BJ (cell line): ENCODE data around the gene CHST9. TPM values are rescaled to one million over a fixed set of nuclear protein-coding genes. Genes with fewer than 3 reads are reported as not detected.

Experiments used
- CTCF ChIA-PET: fragments of 350-600 bp; formaldehyde crosslinking; extraction: SDS; loops from one replicate; lab custom pipeline; 2021; ENCODE audit warnings: antibody characterized with exemption, inconsistent platforms; lab: Yijun Ruan, JAX
- POLR2A ChIA-PET: fragments of 300-600 bp; sonication (Branson Sonifier 250); formaldehyde crosslinking; extraction: SDS; loops from one replicate; lab custom pipeline; 2021; ENCODE audit warnings: antibody characterized with exemption; lab: Charles Lee
- DNase-seq: peaks from one replicate; pipeline ENCODE4 v3.0.0-alpha.2; 2011; ENCODE audit warnings: low read depth
- H3K27me3 ChIP-seq: 2 replicates; pipeline ENCODE4 v1.6.0; 2011; ENCODE audit warnings: low read length; ENCODE audit not compliant: control insufficient read depth, insufficient read depth
- H3K36me3 ChIP-seq: 2 replicates; pipeline ENCODE4 v1.5.1; 2011; ENCODE audit warnings: low read length; ENCODE audit not compliant: control insufficient read depth, insufficient read depth
- H3K4me3 ChIP-seq: 2 replicates; pipeline ENCODE4 v1.5.1; 2011; ENCODE audit warnings: low read depth, mild to moderate bottlenecking, control low read depth, low read length
- CTCF ChIP-seq: IDR thresholded peaks from 2 replicates; pipeline ENCODE4 v1.5.1; 2011; ENCODE audit warnings: low read depth, mild to moderate bottlenecking, control low read depth, inconsistent platforms, low read length, moderate library complexity; ENCODE audit not compliant: insufficient read depth
- polyA plus RNA-seq: library from polyadenylated mRNA; depleted of rRNA; stranded (reverse); fragments of >200 nt; gene quantifications from 2 replicates; pipeline ENCODE4 v1.2.3, GENCODE V29; 2011

CHST9 gene
- polyA plus RNA-seq, 1 experiment, result not detected

- no peak for TF ChIP-seq CTCF
- no peaks in the 10 kb centered on the region for H3K36me3 ChIP-seq
- DNase-seq, result no peak
- H3K4me3 ChIP-seq, result no peak overlapping the region
- POLR2A ChIA-PET, result no interaction called here
- H3K27me3 ChIP-seq, result peaks cover 4% of the 10 kb centered on the region; the same call in 1 of the 2 replicates
- CTCF ChIA-PET, result no interaction called here
These were observed 320.4 kb downstream of the CHST9 start for GRCh38 chr18:26864658-26865057.

GRCh38 chr18:26863921-26864497 is 321.1 kb downstream of the CHST9 start:
- Histone ChIP-seq H3K27me3 (peaks cover 4% of the 10 kb centered on the region; the same call in 1 of the 2 replicates), H3K4me3 (no peak overlapping the region), H3K36me3 (no peaks in the 10 kb centered on the region)
- ChIA-PET CTCF (no interaction called here), POLR2A (no interaction called here)
- no peak for TF ChIP-seq CTCF
- no peak for DNase-seq

DNA sequence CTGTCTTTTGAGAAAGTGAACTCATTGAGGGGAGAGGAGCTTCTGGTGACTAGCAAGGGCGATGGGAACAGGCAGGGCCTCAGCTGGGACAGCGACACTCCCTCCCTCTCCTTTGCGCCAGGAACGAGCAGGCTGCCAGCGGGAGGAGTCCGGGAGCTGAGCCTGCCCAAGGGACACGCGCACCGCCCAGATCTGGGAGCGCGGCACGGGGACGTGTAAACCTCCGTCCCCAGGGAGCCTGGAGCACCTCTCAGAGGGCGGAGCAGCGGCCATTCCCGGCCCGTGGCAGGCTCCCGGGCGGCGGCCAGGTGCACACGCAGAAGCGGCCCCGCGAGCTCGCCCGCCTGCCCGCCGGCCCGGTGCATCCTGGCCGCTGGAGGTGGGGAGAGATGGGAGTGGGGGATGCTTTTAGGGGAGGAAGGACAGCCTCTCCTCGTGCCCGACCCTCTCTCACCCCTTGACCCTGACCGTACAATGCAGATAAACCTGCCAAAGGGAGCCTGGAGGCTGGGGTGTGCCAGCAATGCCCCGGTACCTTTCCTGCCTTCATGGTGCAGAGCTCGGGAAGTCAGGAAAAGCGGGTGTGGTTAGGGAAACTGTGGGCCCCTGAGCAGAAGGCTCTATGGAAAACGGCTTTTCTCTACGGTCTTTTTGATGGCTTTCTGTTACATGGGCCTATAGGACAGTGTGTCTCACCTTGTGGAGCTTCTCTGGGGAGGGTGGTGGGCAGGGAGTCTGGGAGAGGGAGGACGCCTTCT is 321.8 kb downstream of the CHST9 start:
- DNase-seq, result no peak
- Histone ChIP-seq H3K4me3 (no peak overlapping the region), H3K36me3 (no peaks in the 10 kb centered on the region), H3K27me3 (peaks cover 4% of the 10 kb centered on the region; the same call in 1 of the 2 replicates)
- ChIA-PET CTCF (no interaction called here), POLR2A (no interaction called here)
- no peak for TF ChIP-seq CTCF

DNA sequence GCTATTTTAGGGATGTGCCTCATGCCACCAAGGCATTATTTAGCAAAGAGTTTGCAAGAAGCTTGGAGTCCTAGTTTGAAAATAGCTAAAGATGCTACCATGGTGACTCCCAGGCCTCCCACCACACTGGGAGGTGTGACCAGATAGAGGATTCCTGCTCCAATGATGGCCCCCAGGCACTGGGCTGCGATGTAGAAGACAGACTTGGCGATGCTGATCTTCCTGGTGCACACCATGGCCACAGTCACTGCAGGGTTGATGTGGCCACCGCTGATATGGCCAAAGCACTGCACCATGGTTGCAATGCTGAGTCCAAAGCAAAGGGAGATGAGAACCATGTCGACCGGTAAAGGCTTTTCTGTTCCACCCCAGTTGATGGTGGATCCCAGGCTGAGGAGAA is 323.0 kb downstream of the CHST9 start:
- Histone ChIP-seq H3K27me3 (peaks cover 4% of the 10 kb centered on the region; the same call in 1 of the 2 replicates), H3K36me3 (no peaks in the 10 kb centered on the region), H3K4me3 (no peak overlapping the region)
- DNase-seq, result no peak
- TF ChIP-seq CTCF, result no peak
- ChIA-PET CTCF (no interaction called here), POLR2A (no interaction called here)
